NCI-H2107 treated with DMSO at 0.1 percent for 48 hours (cell line): ENCODE results near the gene TEX36.
"Not testable (repeated sequence)": the region's sequence is repeated elsewhere in the genome, so short reads cannot be mapped to it uniquely, and the experiment has no call there.

Experiments
- DNase-seq: peaks from one replicate; lab custom pipeline; 2025; ENCODE audit not compliant: unreplicated experiment; lab: John Stamatoyannopoulos, UW

TEX36 gene, protein sequence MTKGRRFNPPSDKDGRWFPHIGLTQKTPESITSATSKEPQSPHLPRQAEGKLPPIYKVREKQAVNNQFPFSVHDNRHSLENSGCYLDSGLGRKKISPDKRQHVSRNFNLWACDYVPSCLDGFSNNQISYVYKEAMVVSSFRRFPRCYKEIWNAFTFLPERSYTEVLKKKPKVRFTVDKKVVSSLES

DNA sequence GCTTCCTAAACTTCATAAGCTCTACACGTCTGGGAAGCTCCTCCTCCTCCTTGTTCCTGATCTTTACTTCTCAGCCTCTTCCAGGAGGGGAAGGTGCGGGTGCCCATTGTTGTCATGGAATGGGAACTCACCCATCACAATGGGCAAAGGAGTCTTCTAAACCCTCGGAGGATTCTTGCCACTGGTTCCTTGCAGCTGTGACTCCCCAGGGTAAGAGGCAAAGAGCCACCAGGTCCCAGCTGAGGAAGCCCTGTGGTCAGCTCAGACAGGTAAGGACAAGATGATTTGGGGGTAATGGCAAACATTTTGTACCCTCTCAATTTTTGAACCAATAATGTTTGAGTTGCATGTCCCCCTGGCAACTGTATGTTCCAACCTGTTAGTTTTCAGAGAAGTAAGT lies at the start of gene TEX36:
Gene TEX36, minus strand, starts transcription at position 101 of the 400 bp plus-strand sequence. CDS start 174 bp downstream, outside the sequence.
- DNase-seq, result no peak

DNA sequence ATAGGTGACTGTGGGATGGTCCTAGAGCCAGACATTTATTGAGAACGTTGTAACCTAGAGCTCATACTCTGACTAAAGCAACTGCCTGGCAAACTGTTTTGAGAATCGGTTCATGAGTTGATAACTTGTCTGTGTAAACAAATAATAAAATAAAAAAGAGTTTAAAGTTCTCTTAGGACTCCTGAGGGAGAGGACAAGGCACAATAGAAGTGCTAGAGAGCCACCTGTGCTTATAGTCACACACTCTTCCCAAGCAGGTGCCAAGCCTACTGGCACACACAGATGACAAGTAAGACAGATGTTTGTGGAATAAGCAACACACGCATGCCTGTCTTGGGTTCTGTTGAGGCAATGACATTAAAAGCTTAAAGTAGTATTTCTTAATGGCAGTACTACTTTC lies 44.5 kb upstream of the TEX36 start:
- DNase-seq, result no peak

DNA sequence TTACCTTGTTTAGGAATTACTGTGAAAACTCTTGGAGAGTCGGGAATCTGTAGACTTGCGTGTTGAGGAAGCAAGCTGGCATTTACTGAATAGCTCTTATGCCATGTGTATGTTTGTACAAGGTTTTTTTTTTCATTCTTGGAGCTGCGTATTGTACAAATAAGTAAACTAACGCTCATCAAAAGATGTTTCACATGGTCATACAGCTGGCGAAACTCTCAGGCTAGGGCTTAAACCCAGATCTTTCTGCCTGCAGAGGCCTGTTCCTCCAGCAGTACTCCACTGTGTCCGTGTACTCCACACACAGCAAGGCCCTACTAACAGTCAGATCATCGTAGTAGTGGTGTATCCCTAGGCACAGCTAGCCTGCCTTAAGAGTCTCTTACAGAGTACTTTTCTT lies 44.0 kb upstream of the TEX36 start:
- DNase-seq, result no peak

DNA sequence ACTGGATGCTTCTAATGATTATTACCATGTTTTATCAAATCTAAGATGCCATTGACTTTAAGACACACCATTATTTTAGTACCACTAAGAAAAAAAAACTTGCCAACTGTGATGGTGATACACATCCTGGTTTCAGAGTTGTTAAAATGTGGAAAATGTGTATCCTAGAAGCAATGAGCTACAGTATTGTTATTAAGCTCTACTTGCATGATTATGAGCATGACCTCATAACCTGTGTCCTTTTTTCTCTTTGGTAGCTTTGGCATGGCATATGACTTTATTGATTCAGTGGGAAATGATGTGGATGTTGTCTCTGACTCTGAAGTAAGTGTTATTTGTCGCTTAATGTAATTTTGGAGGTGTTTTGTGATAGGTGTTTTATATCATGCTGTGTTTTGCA lies 39.8 kb upstream of the TEX36 start:
- no peak for DNase-seq

DNA sequence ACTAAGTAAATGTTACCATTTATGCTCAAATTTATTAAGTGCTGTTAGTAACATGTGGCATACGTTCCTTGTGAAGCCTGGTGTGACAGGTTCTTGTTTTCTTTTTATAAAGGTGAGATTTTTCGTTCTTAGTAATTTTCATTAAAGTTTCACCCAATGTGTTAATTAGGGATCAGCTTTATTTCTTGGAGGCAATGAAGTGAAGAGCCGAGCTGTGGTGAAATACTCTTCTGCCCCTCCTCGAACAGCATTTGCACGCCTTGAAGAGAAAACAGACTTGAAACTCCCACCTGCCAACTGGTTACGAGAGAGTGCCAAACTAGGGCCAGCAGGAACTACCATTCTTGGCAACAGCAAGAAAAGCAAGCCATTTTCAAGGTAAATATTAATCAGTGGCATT lies 38.1 kb upstream of the TEX36 start:
- DNase-seq, result no peak

DNA sequence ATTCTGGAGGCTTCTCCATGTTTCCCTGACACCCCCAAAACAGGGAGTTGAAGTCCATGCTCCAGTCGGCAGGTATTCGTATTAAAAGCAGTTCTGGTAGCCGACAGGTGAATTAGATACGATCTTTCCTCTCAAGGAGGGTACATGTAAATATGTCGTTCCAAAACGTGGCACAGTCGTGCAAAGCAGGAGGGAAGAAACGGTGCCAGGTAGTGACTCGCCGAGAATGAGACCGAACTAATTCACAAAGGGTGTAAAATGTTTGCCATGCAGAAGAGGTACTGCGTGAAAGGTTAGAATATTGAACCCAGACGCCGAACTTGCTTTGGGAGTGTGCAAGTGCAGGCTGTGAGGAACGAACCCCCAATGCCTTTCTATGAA lies 37.0 kb upstream of the TEX36 start:
- peak; percentile 8 for DNase-seq

DNA sequence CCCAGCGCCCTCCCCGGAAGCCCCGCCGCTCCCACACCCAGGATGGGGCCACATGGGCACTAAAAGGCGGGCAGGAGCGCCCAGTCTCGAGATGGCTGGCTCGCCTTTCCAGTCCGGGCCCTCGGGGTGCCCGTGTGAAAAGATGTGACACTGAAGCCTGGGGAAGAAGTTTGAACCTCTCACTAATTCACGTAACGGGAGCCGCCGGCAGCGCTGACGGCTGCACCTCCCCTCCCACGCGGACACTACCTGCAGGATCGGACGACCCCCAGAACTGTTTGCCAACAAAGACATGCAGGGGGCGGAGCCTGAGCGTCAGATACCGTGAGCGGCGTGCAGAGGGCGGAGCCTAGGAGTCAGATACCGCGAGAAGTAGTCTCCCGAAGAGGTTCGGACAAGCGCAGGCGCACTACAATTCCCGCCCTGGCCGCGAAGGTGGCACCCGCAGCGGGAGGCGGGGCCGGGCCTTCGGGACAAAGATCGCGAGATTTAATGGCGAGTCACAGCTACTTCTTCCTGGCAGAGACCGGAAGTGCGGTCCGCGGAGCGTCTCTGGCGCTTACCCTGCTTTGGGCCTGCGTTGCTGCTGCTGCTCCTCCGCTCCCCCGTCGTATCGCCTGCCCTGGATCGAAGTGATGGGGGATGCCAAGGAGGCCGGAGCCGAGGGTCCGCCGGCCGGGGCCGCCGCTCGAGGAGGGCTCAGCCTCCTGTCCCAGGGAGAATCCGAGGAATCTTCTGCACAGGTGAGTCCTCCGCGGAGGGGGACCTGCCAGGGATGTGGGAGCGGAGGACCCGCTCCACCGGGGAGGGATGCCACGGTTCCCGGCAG lies 36.4 kb upstream of the TEX36 start, which contains the start of gene EDRF1:
Gene EDRF1, plus strand, starts transcription at position 537 of the 829 bp plus-strand sequence. Its CDS starts 99 bp downstream, at position 636.
- DNase-seq, result peak; percentile 91

DNA sequence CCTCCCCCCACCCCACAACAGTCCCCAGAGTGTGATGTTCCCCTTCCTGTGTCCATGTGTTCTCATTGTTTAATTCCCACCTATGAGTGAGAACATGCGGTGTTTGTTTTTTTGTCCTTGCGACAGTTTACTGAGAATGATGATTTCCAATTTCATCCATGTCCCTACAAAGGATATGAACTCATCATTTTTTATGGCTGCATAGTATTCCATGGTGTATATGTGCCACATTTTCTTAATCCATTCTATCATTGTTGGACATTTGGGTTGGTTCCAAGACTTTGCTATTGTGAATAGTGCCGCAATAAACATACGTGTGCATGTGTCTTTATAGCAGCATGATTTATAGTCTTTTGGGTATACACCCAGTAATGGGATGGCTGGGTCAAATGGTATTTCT lies 31.8 kb upstream of the TEX36 start:
- not testable (repeated sequence) for DNase-seq

DNA sequence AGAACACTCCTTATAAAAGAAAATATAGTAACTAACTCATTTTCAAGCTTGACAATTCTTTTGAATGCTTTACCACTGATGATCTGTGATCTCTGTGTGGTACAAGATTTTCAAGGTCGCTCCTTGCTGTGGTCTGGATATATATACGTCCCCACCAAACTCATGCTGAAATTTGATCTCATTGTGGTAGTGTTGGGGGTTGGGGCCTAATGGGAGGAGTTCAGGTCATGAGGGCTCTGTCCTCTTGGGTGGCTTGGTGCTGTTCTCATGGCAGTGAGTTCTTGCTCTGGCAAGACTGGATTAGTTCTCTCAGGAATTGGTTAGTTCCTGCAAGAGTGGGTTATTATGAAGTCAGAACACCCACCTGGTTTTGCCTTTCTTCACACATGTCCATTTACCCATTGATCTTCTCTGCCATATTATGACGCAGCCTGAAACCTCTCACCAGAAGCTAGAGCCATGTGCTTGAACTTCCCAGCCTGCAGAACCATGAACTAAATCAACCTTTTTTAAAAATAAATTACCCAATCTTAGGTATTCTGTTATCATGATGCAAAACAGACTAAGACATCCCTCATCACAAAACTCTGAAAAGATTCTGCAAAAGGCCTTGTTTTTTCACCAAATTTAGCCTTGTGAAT lies 28.3 kb upstream of the TEX36 start:
- no peak for DNase-seq

DNA sequence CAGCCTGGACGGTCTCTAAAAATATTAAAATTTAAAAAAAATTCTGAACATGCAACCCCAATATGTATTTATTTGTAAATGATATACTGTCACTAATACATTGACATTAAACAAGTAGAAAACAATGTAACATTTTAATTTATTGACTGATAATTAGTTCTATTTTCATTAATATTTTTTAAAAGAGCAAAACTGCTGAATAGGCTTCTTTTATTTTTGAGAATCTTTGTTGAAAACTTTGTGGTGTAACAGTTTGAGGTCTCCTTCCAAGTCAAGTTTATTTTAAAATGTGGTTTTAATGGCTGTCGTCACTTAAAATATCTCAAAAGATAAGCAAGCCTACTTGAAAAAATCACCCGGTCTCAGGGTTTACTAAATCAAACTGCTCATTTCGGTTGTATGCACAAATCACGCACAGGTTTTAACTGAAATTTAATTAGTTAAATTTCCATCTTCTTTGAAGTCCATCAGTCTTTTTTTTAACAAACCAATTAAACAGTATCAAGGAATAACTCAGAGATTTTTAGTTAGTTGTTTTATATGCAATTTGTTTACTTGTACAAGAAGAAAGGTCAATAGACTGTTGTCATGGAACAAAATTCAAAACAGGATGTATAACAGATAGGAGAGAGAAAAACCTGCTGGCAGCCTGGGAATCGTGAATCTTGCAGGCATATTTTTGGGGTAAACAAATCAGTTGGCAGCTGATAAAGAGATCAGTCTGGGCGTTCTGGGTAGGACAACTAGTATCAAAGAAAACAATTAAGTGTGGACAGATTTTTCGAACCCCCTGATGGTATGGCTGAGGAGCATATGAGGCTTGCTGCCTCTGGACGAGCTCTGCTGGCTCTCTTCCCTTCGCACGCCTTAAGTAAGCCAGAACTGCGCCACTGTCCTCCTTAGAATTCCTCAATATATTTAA lies 26.9 kb upstream of the TEX36 start:
- no peak for DNase-seq

DNA sequence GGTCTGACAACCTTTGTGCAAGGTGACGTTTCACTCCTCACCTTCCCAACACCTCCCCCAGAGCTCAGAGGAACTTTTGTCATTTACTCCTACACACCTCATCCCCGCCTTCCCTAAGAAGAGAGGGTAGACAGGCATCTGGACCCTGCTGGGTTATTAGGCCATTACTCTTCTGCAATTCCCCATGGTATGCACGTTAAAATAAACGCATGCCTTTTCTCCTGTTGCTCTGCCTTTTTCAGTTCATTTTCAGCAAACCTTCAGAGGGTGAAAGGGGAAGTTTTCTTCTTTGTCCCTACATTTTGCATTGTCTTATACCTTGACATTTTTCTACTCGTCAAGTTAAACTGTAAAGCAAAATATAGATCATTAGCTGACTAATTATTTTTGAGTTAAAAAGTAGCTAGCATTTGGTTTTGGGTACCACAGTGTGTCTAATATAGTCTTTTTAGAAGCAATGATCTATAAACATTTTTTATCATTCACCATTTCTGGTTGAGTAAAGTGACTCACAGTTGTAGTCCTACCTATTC lies 26.1 kb upstream of the TEX36 start:
- no peak for DNase-seq

DNA sequence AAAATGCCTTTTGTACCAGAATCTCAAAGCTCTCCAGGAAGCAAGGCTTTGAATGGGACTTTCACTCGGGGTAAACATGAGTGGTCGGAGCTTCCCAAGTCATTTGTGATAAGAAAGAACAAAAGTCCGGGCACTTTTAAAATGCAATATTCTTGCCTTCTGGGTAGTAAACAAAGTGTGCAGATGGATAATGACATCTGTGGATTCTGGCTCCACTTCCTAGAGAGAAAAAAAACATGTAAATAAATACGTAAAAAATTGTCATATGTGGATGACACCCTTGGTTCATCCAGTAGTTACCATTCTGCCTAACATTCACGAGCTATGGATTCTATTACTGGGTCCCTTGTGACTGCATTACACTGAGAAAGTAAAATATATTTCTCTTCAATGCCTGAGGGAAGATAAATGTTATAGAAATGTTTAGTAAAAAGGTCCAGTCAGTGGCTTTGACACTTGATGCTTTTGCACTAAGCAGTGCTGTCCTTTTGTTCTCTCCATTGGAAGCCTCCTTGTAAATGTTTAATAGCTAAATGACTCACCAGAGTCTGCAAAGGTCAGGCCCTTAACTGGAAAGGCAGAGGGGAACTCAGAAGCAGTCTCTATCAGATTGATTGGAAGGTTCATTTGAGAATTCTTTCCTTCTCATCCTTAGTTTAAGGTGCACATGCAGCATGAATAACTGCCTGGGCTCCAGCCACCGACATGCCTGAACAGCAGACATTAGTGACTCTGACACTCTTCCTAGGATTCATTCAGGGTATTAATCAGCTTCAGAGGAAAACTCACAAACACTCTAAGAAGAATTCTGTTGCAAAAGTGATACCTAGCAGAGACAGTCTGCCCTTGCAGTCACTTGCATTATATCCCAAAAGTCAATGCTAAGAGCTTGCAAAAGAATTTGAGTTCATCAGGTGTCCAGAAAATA lies 24.8 kb upstream of the TEX36 start:
- DNase-seq, result no peak

DNA sequence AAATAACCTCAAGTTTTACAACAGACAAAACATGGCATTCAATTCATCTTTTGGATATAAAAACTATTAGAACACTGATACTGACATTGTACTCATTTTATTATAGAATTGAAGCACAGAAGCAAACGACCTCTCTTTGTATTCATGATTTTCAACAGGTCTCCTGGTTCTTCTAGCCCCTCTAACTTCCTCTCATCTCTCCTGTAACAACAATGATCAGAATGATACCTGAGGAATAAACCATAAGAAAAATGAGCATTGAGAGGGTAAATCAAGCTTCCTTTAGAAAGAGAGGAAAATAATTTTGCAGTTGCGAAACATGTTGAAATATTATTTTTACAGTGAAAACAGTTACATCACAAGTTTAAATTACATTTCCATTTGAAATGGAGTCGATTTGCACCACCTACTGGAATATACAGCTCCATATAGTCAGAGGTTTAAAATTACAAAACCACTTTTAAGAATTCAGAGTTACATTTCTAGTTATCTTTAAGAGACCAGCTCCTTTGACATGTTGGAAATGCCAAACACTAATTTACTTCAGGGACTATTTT lies 17.5 kb upstream of the TEX36 start:
- no peak for DNase-seq

DNA sequence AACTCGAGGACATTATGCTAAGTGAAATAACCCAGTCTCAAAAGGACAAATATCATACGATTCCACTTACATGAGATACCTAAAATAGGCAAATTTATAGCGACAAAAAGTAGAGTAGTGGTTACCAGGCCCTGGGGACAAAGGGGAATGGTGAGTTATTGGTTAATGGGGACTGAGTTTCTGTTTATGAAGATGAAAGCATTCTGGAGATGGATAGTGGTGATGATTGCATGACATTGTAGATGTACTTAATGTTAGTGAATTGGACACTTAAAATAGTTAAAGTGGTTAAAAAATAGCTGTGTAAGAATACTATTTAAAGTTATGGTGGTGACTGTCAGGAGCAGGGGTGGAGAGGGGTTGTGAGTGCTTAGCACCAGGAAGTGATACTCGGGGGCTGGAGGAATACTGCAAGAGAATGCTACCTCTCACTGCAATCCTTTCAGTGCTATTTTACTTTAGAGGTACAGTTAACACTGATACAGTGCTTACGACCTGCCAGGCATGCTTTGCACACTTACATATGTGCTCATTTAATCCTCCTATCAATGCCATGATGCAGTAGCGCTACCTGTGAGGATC lies 16.7 kb upstream of the TEX36 start:
- no peak for DNase-seq

DNA sequence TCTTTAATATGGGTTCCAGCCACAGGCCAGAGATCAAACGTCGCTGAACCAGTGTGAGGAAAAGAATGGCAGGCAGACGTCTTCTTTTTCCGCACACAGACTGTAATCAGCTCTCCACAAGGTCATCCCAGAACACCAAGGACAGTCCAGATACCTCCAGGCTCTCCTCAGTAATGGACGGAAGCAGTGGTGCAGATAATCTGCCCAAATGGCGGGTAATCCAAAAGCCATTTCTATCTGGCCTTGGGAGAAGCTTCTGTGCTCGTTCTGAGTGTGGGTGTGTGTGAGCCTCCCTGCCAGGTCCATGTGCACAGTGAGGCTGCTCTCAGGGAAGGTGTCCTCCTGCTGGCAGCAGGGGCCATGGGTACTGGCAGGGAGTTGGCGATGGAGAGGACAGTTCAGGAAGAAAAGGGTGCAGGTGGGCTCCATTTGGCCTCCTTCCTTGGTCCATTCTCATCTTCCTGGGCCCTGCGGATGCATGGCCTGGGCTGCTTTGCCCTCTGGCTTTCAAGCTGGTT lies 15.6 kb upstream of the TEX36 start:
- no peak for DNase-seq

DNA sequence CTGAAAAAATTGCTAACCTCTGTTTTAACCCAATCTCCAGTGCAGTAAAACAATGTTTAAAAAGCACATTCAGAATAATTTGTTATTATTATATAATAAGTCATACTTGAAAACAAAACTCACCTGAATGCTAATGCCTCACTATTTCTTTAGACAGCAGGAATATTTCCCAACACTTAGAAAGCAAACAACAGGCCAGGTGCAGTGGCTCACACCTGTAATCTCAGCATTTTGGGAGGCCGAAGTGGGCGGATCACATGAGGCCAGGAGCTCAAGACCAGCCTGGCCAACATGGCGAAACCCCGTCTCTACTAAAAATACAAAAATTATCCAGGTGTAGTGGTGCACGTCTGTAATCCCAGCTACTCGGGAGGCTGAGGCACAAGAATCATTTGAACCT lies 13.9 kb upstream of the TEX36 start:
- not testable (repeated sequence) for DNase-seq

DNA sequence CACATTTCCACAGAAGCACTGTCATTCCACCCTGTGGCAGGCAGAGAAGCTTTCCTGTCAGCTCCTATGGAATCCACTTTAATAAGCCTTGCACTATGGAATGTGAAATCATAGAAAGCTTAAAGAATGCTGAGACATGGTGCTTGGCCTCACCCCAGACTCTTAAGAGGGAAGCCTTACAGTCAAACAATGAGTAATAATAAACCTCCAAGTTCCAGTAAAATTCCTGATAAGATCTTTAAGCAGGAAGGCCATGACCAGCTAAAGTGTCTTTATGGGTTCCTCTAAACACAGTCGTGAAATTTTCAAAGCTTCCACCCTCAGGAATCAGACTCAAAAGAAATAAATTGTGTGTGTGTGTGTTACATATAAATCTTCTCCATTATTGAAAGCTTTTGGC lies 11.9 kb upstream of the TEX36 start:
- no peak for DNase-seq

DNA sequence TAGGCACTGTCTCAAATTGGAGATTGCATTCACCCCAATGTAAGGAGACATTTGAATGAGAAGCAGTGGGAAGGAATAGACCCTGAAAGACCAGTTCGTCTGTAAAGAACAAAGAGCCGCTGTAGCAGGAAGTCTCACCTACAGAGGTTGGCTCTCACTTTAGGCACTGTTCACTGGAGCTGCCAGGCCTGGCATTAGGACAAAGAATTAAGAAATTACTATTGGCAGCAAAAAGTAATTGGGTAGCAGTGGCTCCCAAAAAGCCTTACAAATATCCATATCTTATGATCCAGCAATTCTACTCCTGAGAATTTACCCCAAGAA lies 10.5 kb upstream of the TEX36 start:
- no peak for DNase-seq
